K562 (cell line): Measurements from ENCODE around the gene SLC25A4. TPM values are rescaled to one million over a fixed set of nuclear protein-coding genes. Genes with fewer than 3 reads are reported as not detected.

Experiments used
- ATAC-seq: fragments of 200-7000 bp; cut with Tn5 transposase; 3 replicates; pipeline ENCODE4 v1.9.1; 2020; ENCODE audit warnings: moderate library complexity
- Bru-seq: library from RNA; stranded (reverse); fragments of 400-500 nt; gene quantifications from one replicate; lab custom pipeline; 2021; lab: Mats Ljungman, UMichigan
- BruChase-seq, 2 experiments: library from RNA; stranded (reverse); fragments of 400-500 nt; gene quantifications; one replicate each; lab custom pipeline; 2021; lab: Mats Ljungman, UMichigan
- BruUV-seq: library from RNA; stranded (reverse); fragments of 400-500 nt; replicated peaks from 2 replicates; lab custom pipeline; 2021; lab: Mats Ljungman, UMichigan
- CTCF ChIA-PET: fragments of 300-600 bp; formaldehyde crosslinking; extraction: SDS; loops from one replicate; lab custom pipeline; 2021; ENCODE audit warnings: low intra/inter-chr PET ratio; lab: Yijun Ruan, JAX
- POLR2A ChIA-PET: fragments of 300-600, 350-650 bp; sonication (Branson Sonifier 250); formaldehyde crosslinking; extraction: SDS; loops from one replicate; lab custom pipeline; 2021; ENCODE audit warnings: antibody characterized with exemption, inconsistent platforms; lab: Yijun Ruan, JAX
- DNase-seq, 4 experiments: peaks; one replicate each; pipeline versions ENCODE4 v3.0.0 to v3.0.0-alpha.2; 2011 to 2018; ENCODE audit warnings: low spot score in 3 of 4, mixed read lengths in 3 of 4; ENCODE audit errors: extremely low read depth in 1 of 4
- FAIRE-seq: peaks from 2 replicates; lab custom pipeline; 2011; peaks lifted over from hg19 to GRCh38; lab: Jason Lieb, UNC
- H2AFZ ChIP-seq: 2 replicates; pipeline ENCODE4 v1.6.0; 2011; ENCODE audit warnings: low read depth, low read length, control low read depth, inconsistent platforms
- H3K27ac ChIP-seq: fragments of 200-600 bp; 3 replicates; pipeline ENCODE4 v1.8.0; 2011; ENCODE audit warnings: low read depth, mild to moderate bottlenecking, control low read depth, inconsistent platforms, low read length, moderate library complexity, mixed read lengths; ENCODE audit errors: extremely low read depth
- H3K27me3 ChIP-seq, 2 experiments: fragments of 300-600 bp in 1 of 2; 2 replicates in 1 of 2; 3 replicates in 1 of 2; pipeline versions ENCODE4 v1.6.0 to v1.8.0; 2011; ENCODE audit warnings: inconsistent platforms in 2 of 2, low read length in 2 of 2, mild to moderate bottlenecking in 1 of 2, mixed read lengths in 1 of 2, moderate library complexity in 1 of 2; ENCODE audit not compliant: control insufficient read depth in 2 of 2, insufficient read depth in 2 of 2
- H3K36me3 ChIP-seq: fragments of 300-600 bp; 3 replicates; pipeline ENCODE4 v1.8.0; 2011; ENCODE audit warnings: mild to moderate bottlenecking, low read length, inconsistent platforms; ENCODE audit not compliant: control insufficient read depth, insufficient read depth
- H3K4me1 ChIP-seq, 2 experiments: fragments of 200-600 bp in 1 of 2; replicated peaks in 1 of 2; 2 replicates in 1 of 2; 3 replicates in 1 of 2; pipeline versions ENCODE4 v1.5.1 to v1.8.0; 2011; ENCODE audit warnings: inconsistent platforms in 2 of 2, low read length in 2 of 2, mild to moderate bottlenecking in 1 of 2, mixed read lengths in 1 of 2, moderate library complexity in 1 of 2; ENCODE audit not compliant: control insufficient read depth in 2 of 2, insufficient read depth in 2 of 2
- H3K4me2 ChIP-seq: 2 replicates; pipeline ENCODE4 v1.6.1; 2011; ENCODE audit warnings: low read length, control low read depth, inconsistent platforms, mixed read lengths; ENCODE audit not compliant: insufficient read depth
- H3K4me3 ChIP-seq: fragments of 200-600 bp; sonication (generic), shearing (Covaris generic); 2 replicates; pipeline ENCODE4 v1.5.1; 2016; ENCODE audit warnings: control low read depth, inconsistent platforms
- H3K79me2 ChIP-seq: fragments of 200-600 bp; 3 replicates; pipeline ENCODE4 v1.8.0; 2011; ENCODE audit warnings: low read length, inconsistent platforms; ENCODE audit not compliant: control insufficient read depth, insufficient read depth
- H3K9ac ChIP-seq, 2 experiments: 2 replicates each; pipeline versions ENCODE4 v1.6.0 to v1.6.1; 2011; ENCODE audit warnings: low read depth in 2 of 2, low read length in 2 of 2, control low read depth in 1 of 2, inconsistent platforms in 1 of 2, mild to moderate bottlenecking in 1 of 2, mixed read lengths in 1 of 2; ENCODE audit not compliant: insufficient read depth in 1 of 2
- H3K9me1 ChIP-seq: one replicate; pipeline ENCODE4 v1.6.0; 2011; ENCODE audit warnings: inconsistent platforms, mild to moderate bottlenecking, low read length, moderate library complexity; ENCODE audit not compliant: control insufficient read depth, insufficient read depth
- H3K9me3 ChIP-seq: replicated peaks from 2 replicates; pipeline ENCODE4 v1.5.1; 2011; ENCODE audit warnings: low read depth, low read length, inconsistent platforms; ENCODE audit not compliant: control insufficient read depth, insufficient read depth
- H4K20me1 ChIP-seq: replicated peaks from 2 replicates; pipeline ENCODE4 v1.6.1; 2011; ENCODE audit warnings: low read length, inconsistent platforms, mixed read lengths; ENCODE audit not compliant: control insufficient read depth, insufficient read depth
- CBX8 ChIP-seq: fragments of 200-600 bp; sonication (generic); IDR thresholded peaks from 2 replicates; pipeline ENCODE4 v1.6.1; 2012; ENCODE audit warnings: borderline replicate concordance, mixed run types, low read depth, mild to moderate bottlenecking, moderate library complexity, mixed read lengths, low read length, control low read depth, inconsistent platforms; ENCODE audit not compliant: poor library complexity, severe bottlenecking; ENCODE audit errors: extremely low read depth
- LARP7 ChIP-seq: fragments of 450-650 bp; IDR thresholded peaks from 2 replicates; pipeline ENCODE4 v1.6.1; 2016
- MAZ ChIP-seq, 2 experiments: fragments of 450-650 bp in 1 of 2; sonication (generic) in 1 of 2; formaldehyde crosslinking; IDR thresholded peaks in 1 of 2; conservative IDR thresholded peaks in 1 of 2; 2 replicates each; pipeline versions ENCODE4 v1.4.0 to v1.5.0; 2020; ENCODE audit warnings: mild to moderate bottlenecking in 1 of 2, missing genetic modification reagents in 1 of 2
- PHTF2 ChIP-seq: fragments of 250-450 bp; sonication (Bioruptor Pico); IDR thresholded peaks from 2 replicates; pipeline ENCODE4 v1.5.0; 2021; ENCODE audit warnings: mild to moderate bottlenecking
- PTTG1 ChIP-seq: fragments of 450-650 bp; IDR thresholded peaks from 2 replicates; pipeline ENCODE4 v1.6.1; 2016; ENCODE audit warnings: low read depth, mild to moderate bottlenecking, missing genetic modification characterization, missing compliant biosample characterization
- RUNX1 ChIP-seq: sonication (generic); IDR thresholded peaks from 2 replicates; pipeline ENCODE4 v1.6.1; 2016; ENCODE audit warnings: antibody characterized with exemption, low read depth
- SIN3A ChIP-seq, 2 experiments: fragments of 150-350 bp in 1 of 2; IDR thresholded peaks; 2 replicates each; pipeline ENCODE4 v1.6.1; 2011 to 2016; ENCODE audit warnings: borderline replicate concordance in 2 of 2, low read depth in 2 of 2, low read length in 2 of 2, mild to moderate bottlenecking in 2 of 2, moderate library complexity in 2 of 2; ENCODE audit not compliant: control insufficient read depth in 1 of 2
- SUPT5H ChIP-seq: fragments of 450-650 bp; IDR thresholded peaks from 2 replicates; pipeline ENCODE4 v1.6.1; 2016
- U2AF1 ChIP-seq: fragments of 200-400 bp; formaldehyde crosslinking; optimal IDR thresholded peaks from 2 replicates; pipeline ENCODE3; 2017; ENCODE audit warnings: mild to moderate bottlenecking, low read depth, low read length, moderate library complexity
- WGBS: fragments of 100-300 bp; shearing (Covaris generic); methylation state at CpG from one replicate; pipeline ENCODE4 v1.1.6; 2016; ENCODE audit warnings: low coverage, mixed read lengths; ENCODE audit not compliant: insufficient coverage; ENCODE audit errors: missing lambda C conversion rate; 5-methylcytosine and 5-hydroxymethylcytosine counted together
- in situ Hi-C: fragments of 300-500 bp; cut with MboI; formaldehyde crosslinking; loops from 4 replicates; pipeline ENCODE4 v1.15.0; 2018; ENCODE audit warnings: inconsistent platforms, mixed read lengths
- intact Hi-C: fragments of 100-400 bp; cut with micrococcal nuclease; formaldehyde crosslinking; loops from 2 replicates; pipeline ENCODE4 v1.14.2; 2022
- long read RNA-seq, 3 experiments: library from polyadenylated mRNA in 2 of 3; library from RNA in 1 of 3; unstranded in 2 of 3; stranded (forward) in 1 of 3; transcript quantifications; one replicate each; pipeline ENCODE4 v2.0.0, GENCODE V29; 2019 to 2022
- polyA minus RNA-seq, 3 experiments: library from RNA; depleted of rRNA, polyadenylated mRNA; stranded (reverse); fragments of >200 nt; gene quantifications; 2 replicates each; pipeline ENCODE4 v1.2.3, GENCODE V29; 2011
- polyA plus RNA-seq, 8 experiments: library from polyadenylated mRNA; depleted of rRNA in 4 of 8; stranded (reverse) in 5 of 8; unstranded in 3 of 8; fragments of >200 nt; fragmentation: Nextera tagmentation in 2 of 8; fragmentation: Illumina TruSeq in 1 of 8; extraction: Ambion mirVana in 2 of 8; extraction: Trizol in 1 of 8; gene quantifications; 2 replicates each; pipeline versions ENCODE4 v1.2.1 to v1.2.3, GENCODE V29; 2011 to 2014; ENCODE audit warnings: inconsistent platforms in 1 of 8, missing spikeins in 1 of 8
- total RNA-seq, 7 experiments: library from RNA; depleted of rRNA in 6 of 7; stranded (reverse); fragments of >200 nt in 6 of 7; fragmentation: Illumina TruSeq in 2 of 7; extraction: Trizol in 2 of 7; gene quantifications; 2 replicates each; pipeline versions ENCODE4 v1.2.1 to v1.2.3, GENCODE V29; 2011 to 2021; ENCODE audit warnings: low replicate concordance in 1 of 7
- TF ChIP-seq, protein P1 (sequence below): fragments of 250-450 bp; sonication (Bioruptor Pico); IDR thresholded peaks from 2 replicates; pipeline ENCODE4 v1.9.0; 2021; ENCODE audit warnings: mild to moderate bottlenecking, inconsistent platforms
- TF ChIP-seq, protein P2 (sequence below): fragments of 450-650 bp; conservative IDR thresholded peaks from 2 replicates; pipeline ENCODE4 v1.6.1; 2016; ENCODE audit warnings: missing genetic modification characterization, low read depth, mild to moderate bottlenecking, missing compliant biosample characterization, moderate library complexity

SLC25A4 gene
- total RNA-seq (2011; cell fraction: chromatin; rRNA removed; ENCODE audit: low replicate concordance) = 11.5 and 23.4 TPM in 2 replicates
- 18.2 and 20.8 TPM in 2 replicates for total RNA-seq (2011; cell fraction: nucleolus; rRNA removed)
- total RNA-seq (2011; cell fraction: nucleoplasm; rRNA removed) = 18.3 and 19.0 TPM in 2 replicates
- total RNA-seq (2014; rRNA removed) = 18.2 and 24.5 TPM in 2 replicates
- total RNA-seq (2014; rRNA removed; fragmentation: Illumina TruSeq; extraction: Trizol) = 17.7 and 19.5 TPM in 2 replicates
- 16.9 and 19.6 TPM in 2 replicates for total RNA-seq (2015; rRNA removed; fragmentation: Illumina TruSeq; extraction: Trizol)
- 28.4 and 30.3 TPM in 2 replicates for total RNA-seq (2021)
- 28.6 and 29.8 TPM in 2 replicates for polyA plus RNA-seq (2011; rRNA removed)
- polyA plus RNA-seq (2011; cell fraction: cytosol; rRNA removed) = 23.4 and 25.3 TPM in 2 replicates
- 33.8 and 41.2 TPM in 2 replicates for polyA plus RNA-seq (2011; cell fraction: nucleus; rRNA removed)
- 29.1 and 29.6 TPM in 2 replicates for polyA plus RNA-seq (2012)
- 17.5 and 19.7 TPM in 2 replicates for polyA plus RNA-seq (2014; fragmentation: Illumina TruSeq; extraction: Trizol)
- polyA plus RNA-seq (2014; fragmentation: Nextera tagmentation; extraction: Ambion mirVana) = 10 to 100 TPM in 1 of 2 experiments, 1 to 10 TPM in 1; 8.3 to 13.6 TPM
- 25.5 and 27.4 TPM in 2 replicates for polyA plus RNA-seq (2014; rRNA removed)
- polyA minus RNA-seq (2011; rRNA and poly(A)+ RNA removed) = 12.5 and 13.2 TPM in 2 replicates
- polyA minus RNA-seq (2011; cell fraction: cytosol; rRNA and poly(A)+ RNA removed) = 12.5 and 14.7 TPM in 2 replicates
- polyA minus RNA-seq (2011; cell fraction: nucleus; rRNA and poly(A)+ RNA removed) = 10.0 and 15.6 TPM in 2 replicates
- Bru-seq, nascent RNA = percentile 85 among the genes with signal in this experiment
- percentile 63 among the genes with signal in this experiment for BruChase-seq, experiment 1, labeled RNA remaining after a 2-hour chase
- BruChase-seq, experiment 2, labeled RNA remaining after a 6-hour chase = percentile 64 among the genes with signal in this experiment
- long read RNA-seq, experiment 1, full-length matches to known transcripts = 416 of 459 reads
- long read RNA-seq, experiment 1, partial matches to known transcripts = 14 of 459 reads
- long read RNA-seq, experiment 1, other reads (novel, unspliced or antisense) = 29 of 459 reads
- long read RNA-seq, experiment 2, full-length matches to known transcripts = 45 of 51 reads
- long read RNA-seq, experiment 2, partial matches to known transcripts = 4 of 51 reads
- long read RNA-seq, experiment 2, other reads (novel, unspliced or antisense) = 2 of 51 reads
- long read RNA-seq, experiment 3, full-length matches to known transcripts = 212 of 218 reads
- long read RNA-seq, experiment 3, partial matches to known transcripts = 1 of 218 reads
- long read RNA-seq, experiment 3, other reads (novel, unspliced or antisense) = 5 of 218 reads

DNA sequence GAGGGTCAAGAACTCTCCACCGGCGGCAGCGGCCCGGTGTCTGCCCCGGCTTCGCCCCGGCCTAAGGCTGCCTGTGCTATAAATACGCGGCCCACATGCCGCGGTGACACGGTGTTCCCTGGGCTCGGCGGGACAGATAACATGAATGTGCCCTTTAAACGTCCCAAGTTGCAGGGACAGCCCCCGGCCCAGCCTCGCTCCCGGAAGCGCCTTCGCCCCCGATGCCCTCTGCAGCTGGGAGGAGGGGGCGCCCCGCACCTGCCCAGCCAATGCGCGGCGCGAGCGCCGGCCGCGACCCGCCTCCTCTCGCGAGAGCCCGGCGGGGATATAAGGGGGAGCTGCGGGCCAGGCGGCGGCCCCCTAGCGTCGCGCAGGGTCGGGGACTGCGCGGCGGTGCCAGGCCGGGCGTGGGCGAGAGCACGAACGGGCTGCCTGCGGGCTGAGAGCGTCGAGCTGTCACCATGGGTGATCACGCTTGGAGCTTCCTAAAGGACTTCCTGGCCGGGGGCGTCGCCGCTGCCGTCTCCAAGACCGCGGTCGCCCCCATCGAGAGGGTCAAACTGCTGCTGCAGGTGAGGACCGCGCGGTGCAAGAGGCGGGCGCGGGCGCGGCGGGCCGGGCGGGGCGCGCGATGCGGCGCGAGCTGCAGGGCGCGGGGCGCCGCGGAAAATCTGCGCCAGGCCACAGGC is at the start of gene SLC25A4:
SLC25A4 (plus strand) TSS at position 355 of the 689 bp plus-strand sequence; CDS start at position 462, 107 bp downstream.
- BruUV-seq = TSS peak; percentile 61
- H3K4me2 ChIP-seq = peak within 1 kb of the TSS; percentile 83
- no peaks in the 10 kb centered on the region for H3K9me1 ChIP-seq
- H3K4me1 ChIP-seq = peaks cover 3 to 17% of the 10 kb centered on the region in 2 experiments; a peak in 4 of 5 replicates
- FAIRE-seq (no peak), ATAC-seq (peak; percentile 98), DNase-seq (peak; percentile 88 to 96 (median 95))
- H3K79me2 ChIP-seq = peaks cover 12% of the 10 kb centered on the region; the same call in 2 of the 3 replicates
- WGBS = under 1% methylated on average over 42 of the region's 87 CpGs
- no peaks in the 10 kb centered on the region for H4K20me1 ChIP-seq
- CTCF ChIA-PET = no interaction called here
- H3K27ac ChIP-seq = peak within 1 kb of the TSS; percentile 45; the same call in 2 of the 3 replicates
- no peaks in the 10 kb centered on the region for H3K27me3 ChIP-seq
- in situ Hi-C loops (no loop called here), intact Hi-C loops (loop anchor here (5.0 kb wide), 1 partner anchor 164 kb away; no protein-coding TSS in a partner anchor)
- peaks cover 26% of the 10 kb centered on the region; the same call in 2 of the 3 replicates for H3K36me3 ChIP-seq
- no peaks in the 10 kb centered on the region for H3K9me3 ChIP-seq
- H3K4me3 ChIP-seq = peak within 1 kb of the TSS; percentile 64
- peak within 1 kb of the TSS; percentile 96 for H2AFZ ChIP-seq
- H3K9ac ChIP-seq = peak within 1 kb of the TSS; percentile 67 to 98
- POLR2A ChIA-PET = interaction anchor here (0.5 to 1.3 kb wide), 11 partner anchors 9 to 489 kb away, joined by 3 to 4 read pairs (median 4); no protein-coding TSS in a partner anchor
- TF ChIP-seq SUPT5H (peak; percentile 83), MAZ (CRISPR knock-in tag; conservative IDR thresholded peaks at IDR 0.05 in 1 of 2, IDR thresholded peaks at IDR 0.05 in 1 of 2) (peak; percentile 89 to 91), SIN3A (IDR thresholded peaks at IDR 0.05; ENCODE audit: borderline replicate concordance in 2 of 2, control insufficient read depth in 1 of 2, low read depth in 2 of 2, low read length in 2 of 2) (peak in 1 of 2 experiments; percentile 53; a peak in 3 of 4 replicates), CBX8 (no peak), RUNX1 (no peak), U2AF1 (peak; percentile 54), LARP7 (no peak), PTTG1 (tag) (no peak), PHTF2 (no peak)
- TF ChIP-seq, protein P1, sequence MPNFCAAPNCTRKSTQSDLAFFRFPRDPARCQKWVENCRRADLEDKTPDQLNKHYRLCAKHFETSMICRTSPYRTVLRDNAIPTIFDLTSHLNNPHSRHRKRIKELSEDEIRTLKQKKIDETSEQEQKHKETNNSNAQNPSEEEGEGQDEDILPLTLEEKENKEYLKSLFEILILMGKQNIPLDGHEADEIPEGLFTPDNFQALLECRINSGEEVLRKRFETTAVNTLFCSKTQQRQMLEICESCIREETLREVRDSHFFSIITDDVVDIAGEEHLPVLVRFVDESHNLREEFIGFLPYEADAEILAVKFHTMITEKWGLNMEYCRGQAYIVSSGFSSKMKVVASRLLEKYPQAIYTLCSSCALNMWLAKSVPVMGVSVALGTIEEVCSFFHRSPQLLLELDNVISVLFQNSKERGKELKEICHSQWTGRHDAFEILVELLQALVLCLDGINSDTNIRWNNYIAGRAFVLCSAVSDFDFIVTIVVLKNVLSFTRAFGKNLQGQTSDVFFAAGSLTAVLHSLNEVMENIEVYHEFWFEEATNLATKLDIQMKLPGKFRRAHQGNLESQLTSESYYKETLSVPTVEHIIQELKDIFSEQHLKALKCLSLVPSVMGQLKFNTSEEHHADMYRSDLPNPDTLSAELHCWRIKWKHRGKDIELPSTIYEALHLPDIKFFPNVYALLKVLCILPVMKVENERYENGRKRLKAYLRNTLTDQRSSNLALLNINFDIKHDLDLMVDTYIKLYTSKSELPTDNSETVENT (CRISPR knock-in tag) = 0 out of 2 replicates have a peak, but pooled peaks have one; percentile 24
- TF ChIP-seq, protein P2, sequence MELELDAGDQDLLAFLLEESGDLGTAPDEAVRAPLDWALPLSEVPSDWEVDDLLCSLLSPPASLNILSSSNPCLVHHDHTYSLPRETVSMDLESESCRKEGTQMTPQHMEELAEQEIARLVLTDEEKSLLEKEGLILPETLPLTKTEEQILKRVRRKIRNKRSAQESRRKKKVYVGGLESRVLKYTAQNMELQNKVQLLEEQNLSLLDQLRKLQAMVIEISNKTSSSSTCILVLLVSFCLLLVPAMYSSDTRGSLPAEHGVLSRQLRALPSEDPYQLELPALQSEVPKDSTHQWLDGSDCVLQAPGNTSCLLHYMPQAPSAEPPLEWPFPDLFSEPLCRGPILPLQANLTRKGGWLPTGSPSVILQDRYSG = peak; percentile 36; the same call in 1 of the 2 replicates
